HTERT RPE-1 (cell line): ENCODE measurements around the gene NTN5.

ENCODE experiments used
- in situ Hi-C: fragments of 300-500 bp; cut with MboI; formaldehyde crosslinking; loops from 4 replicates; pipeline ENCODE4 v1.14.3; 2020; ENCODE audit warnings: low sequenced_read_pairs

The NTN5 gene

DNA sequence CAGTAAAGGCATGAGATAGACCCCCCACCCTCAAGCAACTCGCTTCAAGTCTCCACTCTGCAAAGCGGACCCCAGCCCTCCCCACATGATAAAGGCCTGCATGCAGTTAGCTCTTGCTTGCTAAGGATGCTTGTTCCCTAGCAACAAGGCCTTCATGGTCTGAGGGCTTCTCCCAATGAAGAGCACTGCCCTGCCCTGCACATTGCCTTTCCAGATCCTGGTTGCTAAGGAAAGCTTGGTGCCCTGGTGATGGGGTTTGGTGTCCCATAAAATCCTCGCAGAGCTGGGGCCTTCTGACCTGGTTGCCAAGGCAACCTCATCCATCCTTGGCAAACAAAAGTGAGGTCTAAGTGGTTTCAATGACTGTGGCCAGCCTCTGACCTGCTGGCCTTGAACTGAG is 41.6 kb downstream of the NTN5 start:
- in situ Hi-C loops = no loop called here

DNA sequence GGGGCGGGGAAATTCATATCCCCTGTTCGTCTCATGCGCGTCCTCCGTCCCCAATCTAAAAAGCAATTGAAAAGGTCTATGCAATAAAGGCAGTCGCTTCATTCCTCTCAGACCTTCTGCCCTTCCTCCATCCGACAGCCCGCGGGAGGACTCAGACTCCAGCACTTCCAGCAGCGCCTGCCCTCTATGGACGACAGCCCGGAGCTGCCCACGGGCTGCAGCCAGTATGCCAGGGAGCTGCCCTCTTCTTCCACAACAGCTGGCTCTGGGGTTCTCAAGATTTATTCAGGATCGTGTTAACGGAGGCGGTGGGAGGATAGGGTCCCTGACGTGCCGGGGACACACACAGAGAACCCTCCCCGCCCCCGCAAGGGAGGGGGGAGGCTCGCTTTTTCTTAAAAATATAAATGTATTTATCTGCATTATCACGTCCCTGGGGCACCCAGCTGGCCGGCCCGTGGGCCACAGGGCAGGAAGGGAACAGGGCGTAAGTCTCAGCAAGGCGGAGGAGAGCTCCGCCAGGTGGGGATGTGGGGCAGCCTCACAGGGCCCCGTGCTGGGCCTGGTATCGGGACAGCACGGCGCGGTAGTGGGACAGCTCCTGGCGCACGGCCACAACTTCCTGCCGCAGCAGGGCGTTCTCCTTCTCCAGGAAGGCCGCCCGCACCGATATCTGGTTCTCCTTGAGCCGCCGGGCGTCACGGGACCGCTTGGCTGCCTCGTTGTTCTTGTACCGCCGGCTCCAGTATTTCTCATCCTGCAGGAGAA is 42.3 kb downstream of the NTN5 start:
- in situ Hi-C loops = no loop called here

DNA sequence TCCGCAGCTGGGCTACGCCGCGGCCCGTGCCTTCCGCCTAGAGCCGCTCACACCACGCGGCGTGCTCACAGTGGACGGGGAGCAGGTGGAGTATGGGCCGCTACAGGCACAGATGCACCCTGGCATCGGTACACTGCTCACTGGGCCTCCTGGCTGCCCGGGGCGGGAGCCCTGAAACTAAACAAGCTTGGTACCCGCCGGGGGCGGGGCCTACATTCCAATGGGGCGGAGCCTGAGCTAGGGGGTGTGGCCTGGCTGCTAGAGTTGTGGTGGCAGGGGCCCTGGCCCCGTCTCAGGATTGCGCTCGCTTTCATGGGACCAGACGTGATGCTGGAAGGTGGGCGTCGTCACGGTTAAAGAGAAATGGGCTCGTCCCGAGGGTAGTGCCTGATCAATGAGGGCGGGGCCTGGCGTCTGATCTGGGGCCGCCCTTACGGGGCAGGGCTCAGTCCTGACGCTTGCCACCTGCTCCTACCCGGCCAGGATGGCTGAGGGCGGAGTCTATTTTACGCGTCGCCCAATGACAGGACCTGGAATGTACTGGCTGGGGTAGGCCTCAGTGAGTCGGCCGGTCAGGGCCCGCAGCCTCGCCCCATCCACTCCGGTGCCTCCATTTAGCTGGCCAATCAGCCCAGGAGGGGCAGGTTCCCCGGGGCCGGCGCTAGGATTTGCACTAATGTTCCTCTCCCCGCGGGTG is 43.1 kb downstream of the NTN5 start:
- in situ Hi-C loops = no loop called here

DNA sequence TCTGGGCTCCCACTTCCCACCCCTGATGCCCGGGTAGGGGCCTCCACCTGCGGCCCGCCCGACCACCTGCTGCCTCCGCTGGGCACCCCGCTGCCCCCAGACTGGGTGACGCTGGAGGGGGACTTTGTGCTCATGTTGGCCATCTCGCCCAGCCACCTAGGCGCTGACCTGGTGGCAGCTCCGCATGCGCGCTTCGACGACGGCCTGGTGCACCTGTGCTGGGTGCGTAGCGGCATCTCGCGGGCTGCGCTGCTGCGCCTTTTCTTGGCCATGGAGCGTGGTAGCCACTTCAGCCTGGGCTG is 43.6 kb downstream of the NTN5 start:
- in situ Hi-C loops = no loop called here

DNA sequence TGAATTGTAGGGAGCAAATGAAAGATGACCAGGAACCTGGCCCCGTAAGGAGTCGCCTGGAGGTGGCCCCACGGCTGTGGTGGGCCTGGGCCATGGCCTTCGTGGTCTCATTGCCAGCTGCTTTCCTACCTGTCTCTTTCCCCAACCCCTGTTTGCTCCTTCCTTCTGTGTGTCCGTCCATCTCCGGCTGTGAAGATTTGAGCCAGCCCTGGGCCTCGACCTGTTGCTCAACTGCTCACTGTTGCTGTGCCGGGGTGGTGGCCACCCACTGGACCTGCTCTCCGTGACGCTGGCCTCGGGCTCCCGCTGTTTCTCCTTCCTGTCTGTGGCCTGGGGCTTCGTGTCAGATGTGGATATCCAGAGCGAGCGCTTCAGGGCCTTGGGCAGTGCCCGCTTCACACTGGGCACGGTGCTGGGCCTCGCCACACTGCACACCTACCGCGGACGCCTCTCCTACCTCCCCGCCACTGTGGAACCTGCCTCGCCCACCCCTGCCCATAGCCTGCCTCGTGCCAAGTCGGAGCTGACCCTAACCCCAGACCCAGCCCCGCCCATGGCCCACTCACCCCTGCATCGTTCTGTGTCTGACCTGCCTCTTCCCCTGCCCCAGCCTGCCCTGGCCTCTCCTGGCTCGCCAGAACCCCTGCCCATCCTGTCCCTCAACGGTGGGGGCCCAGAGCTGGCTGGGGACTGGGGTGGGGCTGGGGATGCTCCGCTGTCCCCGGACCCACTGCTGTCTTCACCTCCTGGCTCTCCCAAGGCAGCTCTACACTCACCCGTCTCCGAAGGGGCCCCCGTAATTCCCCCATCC is 44.1 kb downstream of the NTN5 start:
- in situ Hi-C loops = no loop called here

DNA sequence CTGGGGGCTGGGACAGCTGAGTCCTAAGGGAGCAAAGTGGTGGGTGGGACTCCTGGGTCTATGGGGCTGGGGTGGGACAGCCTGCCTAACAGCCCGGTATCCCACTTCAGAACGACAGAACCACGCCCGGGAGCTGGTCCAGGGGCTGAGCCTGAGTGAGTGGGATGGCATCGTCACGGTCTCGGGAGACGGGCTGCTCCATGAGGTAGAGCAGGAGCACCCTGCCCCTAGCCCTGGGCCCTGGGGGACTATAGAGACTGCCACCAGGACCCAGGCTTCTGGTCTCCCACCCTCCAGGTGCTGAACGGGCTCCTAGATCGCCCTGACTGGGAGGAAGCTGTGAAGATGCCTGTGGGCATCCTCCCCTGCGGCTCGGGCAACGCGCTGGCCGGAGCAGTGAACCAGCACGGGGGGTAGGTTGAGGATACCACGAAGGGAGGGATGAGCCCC is 44.9 kb downstream of the NTN5 start:
- in situ Hi-C loops = no loop called here

DNA sequence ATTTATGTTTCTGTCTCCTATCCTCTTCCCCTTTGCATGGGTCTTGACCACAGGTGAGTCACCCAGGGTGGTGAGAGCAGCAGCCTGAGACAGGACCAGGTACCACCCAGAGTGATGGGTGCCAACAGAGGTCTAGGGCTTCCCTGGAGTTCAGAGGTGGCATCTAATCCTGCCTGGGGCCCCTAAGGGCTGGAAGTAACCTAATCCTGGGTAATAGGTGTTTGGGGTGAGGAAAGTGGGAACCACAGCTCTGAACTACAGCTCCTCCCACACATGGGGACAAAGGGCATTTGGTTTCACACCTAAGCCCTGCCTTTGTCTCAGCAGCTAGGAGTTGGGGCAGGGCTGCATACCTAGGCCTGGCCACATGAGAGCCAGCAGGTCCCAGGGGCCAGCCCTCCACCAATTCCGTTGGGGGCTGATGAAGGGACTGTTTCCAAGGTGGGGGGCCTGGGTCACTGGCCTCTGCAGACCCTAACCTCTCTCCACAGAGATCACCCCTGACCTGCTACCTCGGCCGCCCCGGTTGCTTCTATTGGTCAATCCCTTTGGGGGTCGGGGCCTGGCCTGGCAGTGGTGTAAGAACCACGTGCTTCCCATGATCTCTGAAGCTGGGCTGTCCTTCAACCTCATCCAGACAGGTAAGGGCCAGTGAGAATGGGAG is 45.5 kb downstream of the NTN5 start:
- in situ Hi-C loops = no loop called here

DNA sequence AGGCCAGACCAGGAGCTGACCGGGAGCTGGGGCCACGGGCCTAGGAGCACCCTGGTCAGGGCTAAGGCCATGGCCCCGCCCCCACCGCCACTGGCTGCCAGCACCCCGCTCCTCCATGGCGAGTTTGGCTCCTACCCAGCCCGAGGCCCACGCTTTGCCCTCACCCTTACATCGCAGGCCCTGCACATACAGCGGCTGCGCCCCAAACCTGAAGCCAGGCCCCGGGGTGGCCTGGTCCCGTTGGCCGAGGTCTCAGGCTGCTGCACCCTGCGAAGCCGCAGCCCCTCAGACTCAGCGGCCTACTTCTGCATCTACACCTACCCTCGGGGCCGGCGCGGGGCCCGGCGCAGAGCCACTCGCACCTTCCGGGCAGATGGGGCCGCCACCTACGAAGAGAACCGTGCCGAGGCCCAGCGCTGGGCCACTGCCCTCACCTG is 46.9 kb downstream of the NTN5 start:
- in situ Hi-C loops = no loop called here

DNA sequence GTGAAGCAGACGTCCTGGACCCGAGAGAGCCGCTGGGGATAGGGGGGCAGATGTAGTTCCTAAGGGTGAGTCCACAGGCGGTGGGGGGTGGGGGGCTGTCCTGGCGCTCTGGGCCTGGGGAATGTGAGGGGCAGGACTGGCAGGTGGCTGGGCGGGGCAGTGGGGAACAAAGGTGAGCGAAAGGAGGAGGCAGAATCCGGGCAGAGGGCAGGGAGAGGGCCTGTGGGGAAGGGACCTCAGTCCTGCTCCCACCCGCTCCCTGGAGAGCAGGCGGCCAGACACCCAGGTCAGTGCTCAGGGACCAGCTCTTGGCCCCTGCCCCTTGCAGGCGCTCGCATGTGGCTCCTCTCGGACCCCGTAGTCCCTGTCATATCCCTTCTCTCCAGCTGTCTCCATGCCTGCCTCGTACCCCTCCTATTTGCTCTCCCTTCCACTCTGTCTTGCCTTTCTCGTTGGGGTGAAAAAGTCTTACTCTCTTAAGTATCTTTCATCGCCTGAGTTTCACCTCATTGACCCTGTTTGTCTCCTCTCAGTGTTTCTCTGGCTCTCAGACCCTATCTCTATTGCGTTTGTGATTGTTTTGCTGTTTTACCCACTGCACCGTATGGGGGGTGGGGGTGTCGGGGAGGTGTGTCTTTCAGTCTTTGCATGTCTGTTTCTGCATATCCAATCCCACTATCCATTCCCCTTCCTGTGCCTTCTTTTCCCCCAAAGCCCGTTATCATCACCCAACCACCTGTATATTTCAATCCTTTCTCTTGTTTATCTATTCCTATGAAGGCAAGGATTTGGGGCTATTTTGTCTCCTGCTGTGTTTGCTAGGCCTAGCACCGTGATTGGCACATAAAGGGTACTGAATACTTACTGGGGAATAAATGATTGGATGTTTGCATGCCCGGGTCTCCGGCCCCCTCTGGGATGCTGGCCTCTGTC is 47.8 kb downstream of the NTN5 start:
- in situ Hi-C loops = no loop called here

DNA sequence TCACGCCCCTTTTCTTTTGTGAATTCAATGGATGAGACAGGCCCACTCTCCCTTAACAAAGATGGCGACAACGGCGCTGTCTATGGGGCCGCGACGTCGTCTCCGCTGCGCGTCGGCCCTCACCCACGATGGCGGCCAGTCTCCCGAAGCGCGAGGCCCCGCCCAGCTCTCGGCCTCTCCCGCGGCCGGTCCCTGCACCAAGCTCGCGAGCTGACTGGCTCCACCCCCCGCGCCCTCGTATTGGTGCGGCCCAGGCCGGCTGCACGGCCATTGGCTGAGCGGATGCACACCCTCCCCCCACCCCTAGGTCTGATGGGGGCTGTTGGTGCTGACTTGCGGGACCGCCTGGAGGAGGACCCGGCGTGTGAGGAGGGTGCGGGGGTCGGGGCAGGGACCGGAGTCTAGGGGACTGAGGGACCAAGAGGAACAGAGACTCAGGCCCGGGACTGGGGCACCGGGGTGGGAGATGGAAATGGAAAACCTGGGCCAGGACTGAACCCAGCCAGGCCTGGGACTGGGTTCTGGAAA is 48.7 kb downstream of the NTN5 start:
- in situ Hi-C loops = no loop called here

DNA sequence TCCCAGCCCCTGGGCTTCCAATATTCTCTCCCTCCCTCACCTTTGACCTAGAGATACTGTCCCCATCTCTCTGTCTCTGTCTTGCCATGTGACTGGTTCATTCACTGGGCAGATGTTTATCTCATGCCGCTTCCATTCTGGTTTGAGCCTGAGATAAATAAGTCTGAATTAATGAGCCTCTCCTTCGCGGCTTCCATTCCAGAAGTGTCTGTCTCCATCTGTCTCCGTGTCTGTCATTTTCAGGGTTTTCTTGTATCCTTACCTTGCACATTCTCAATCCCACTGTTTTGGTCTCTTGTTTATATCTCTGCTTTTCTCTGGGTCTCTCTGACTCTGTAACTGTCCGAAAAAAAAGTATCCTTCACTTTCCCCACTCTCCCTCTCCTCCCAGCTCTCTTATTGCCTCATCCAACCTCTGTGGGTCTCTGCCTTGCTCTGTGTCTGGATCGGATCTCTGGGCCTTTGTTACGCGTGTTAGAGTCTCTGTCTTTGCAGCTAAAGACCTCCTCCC is 49.2 kb downstream of the NTN5 start:
- in situ Hi-C loops = no loop called here

DNA sequence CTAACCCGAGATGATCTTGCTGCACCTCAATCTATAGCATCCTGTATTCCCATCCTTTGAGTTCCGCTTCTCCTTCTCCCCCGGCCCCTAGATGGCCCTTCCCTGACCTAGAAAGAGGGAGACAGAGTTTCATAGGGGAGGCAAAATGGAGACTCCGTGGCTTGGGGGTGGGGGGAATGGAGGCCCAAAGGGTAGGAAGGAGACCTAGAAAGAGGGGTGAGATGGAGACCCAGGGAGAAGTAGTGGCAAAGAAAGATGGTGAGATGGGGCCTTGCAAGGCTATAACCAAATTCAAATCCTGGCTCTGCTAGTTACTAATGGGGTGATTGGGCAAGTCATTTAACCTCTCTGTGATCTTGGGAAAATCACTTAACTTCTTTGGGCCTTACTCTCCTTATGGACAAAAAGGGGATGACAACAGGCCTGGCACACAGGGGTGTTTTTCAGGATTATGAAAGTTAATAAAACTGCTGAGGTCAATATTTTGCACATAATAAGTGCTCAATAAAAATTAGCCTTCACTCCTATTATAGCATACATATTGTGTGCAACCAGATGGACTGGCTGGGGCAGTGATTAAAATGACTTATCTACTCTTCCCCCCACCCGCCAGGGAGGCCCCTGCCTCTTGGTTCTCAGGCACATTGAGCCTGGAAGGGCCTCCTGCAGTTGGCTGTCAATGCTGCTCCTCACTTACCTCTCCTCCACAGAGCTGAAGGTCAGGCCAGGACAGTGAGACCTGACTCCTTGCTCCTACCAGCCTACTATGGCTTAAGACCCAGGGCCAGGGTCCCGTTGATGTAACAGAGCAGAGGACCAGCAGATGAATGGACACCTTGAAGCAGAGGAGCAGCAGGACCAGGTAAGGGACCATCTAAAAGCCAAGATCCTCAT is 52.9 kb downstream of the NTN5 start:
- in situ Hi-C loops = no loop called here

DNA sequence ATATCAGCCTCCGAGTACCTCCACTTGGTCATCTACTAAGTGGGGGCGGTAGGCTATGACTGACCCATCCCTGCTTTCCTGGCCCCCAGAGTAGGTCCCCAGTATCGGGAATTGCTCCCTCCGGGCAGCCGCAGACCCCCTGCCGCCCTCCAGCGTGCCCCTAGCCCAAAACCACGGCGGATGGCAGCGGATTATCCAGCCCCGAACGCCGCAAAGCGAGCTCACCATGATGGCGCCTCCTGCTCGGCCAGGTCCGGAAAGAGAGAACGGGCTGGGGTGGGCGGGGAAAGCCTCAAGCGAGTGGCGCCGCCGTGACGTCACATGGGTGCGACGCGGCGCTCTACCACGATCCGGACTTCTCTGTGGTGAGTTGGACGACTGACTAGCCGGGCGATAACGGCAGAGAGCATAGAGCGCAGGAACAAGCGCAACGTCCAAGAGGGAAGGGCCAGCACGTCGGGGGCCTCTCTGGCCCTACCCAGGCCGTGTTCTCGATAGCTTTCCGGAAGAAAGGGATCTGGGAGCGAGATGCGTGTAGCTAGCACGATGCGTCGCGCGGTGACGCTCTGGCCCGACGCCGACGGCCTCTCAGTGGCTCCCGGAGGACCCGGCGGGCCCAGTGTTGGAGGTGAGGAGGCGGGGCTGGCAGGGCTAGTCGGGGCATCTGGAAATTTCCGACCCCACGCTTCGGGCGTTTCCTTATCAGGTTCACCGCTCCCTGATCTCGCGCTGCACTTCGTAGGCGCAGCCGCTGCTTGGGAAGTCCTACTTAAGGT is 53.7 kb downstream of the NTN5 start, which contains the start of the genes RPL18 and SPHK2:
Gene RPL18, minus strand, starts transcription at position 263 of the 776 bp plus-strand sequence. Its CDS starts 35 bp downstream, at position 228.
Gene SPHK2, plus strand, starts transcription at position 591 of the 776 bp plus-strand sequence. CDS start 1,009 bp downstream, outside the sequence.
- in situ Hi-C loops = no loop called here

DNA sequence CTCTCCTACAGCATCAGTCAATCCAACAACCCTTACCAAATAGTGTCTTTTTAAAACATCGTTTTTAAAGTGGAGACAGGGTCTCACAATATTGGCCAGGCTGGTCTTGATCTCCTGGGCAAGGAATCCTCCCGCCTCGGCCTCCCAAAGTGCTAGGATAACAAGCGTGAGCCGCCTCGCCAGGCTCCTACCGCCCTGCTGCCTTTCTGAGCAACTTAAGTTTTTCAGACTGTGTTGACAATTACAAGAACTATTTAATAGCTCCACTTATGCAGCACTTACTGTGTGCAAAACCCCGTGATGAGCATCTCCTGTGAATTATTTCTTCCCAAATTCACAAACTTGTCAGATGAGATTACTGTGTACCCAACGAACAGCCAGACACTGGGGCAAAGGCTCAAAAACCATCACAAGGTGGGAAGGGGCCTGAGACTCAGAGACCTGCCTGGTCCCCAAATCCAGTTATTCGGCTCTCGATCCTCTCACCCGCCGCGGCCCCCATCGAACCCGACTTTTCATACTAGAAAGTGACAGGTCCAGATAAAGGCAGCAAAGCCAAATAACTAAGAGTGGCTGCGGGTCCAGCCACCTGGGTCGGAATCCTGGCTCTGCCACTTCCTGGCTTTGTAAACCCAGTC is 54.4 kb downstream of the NTN5 start:
- in situ Hi-C loops = no loop called here

DNA sequence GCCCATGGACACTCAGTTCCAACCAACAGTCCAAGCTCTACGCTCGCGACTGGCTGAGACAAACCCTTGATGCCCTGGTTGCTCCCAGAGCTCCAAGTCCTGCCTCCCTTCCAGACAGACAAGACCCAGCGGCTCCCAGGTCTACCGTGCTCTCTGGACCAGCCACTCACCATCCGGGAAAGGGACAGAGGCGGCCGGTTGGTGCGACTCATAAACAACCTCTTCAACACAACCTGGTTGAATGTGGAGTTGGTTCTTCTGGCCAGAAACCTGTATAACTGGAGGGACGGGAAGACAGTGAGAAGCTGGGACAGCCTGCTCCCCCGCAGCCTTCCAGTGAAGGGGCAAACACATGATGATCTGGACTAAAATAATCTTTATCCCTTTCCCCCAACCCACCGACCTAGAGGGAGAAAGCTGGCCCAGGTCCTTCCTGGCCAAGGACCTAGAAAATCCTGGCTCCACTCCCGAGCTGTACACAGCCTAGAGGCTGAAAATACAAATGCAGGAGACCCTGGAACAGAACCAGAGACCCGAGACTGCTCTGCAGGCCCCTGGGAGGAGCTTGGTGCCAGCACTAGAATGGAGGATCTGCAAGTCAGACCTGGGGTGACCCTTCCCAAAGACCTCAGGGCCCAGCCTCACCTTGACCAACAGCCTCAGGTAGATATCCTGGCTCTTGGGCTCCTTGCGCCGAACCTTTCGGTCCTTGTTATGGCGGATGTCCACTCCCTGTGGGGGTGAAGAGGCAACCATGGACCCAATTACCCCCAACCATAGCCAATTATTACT is 55.5 kb downstream of the NTN5 start:
- in situ Hi-C loops = no loop called here

DNA sequence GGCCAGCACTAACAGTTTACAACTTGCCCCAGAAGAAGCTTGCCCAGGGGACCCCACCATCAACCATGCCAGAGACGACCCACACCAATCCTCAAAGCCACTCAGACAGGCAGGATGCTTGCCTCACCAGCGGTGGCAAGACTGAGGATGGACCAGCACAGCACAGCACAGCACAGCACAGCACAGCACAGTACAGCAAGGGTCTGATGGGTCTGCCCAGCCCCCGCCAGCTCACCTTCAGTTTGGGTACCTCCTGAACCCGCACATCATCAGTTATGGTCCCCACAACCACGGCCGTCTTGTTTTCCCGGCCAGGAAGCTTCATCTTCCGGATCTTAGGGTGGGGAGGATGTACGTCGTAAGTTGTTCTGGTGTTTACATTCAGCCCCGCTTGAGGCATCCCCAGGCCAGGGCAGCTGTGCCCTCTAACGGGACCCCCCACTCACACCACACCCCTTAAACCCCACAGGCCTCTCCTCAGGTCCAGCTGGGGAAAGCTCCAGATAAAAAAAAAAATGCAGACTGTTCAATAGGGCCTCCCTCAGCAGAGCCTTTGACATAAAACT is 56.2 kb downstream of the NTN5 start:
- in situ Hi-C loops = no loop called here
